IMR-90 (cell line): ENCODE measurements around the gene LGI2. TPM values are rescaled to one million over a fixed set of nuclear protein-coding genes. Genes with fewer than 3 reads are reported as not detected.

Experiments used
- ATAC-seq: fragments of 200-7000 bp; cut with Tn5 transposase; 2 replicates; pipeline ENCODE4 v1.9.1; 2020; ENCODE audit warnings: low read depth, mild to moderate bottlenecking, moderate library complexity
- BruUV-seq: library from RNA; stranded (reverse); fragments of 400-500 nt; replicated peaks from 2 replicates; lab custom pipeline; 2021; lab: Mats Ljungman, UMichigan
- CTCF ChIA-PET: fragments of 300-600 bp; formaldehyde crosslinking; extraction: SDS; loops from one replicate; lab custom pipeline; 2021; ENCODE audit warnings: antibody characterized with exemption; lab: Yijun Ruan, JAX
- POLR2A ChIA-PET: fragments of 300-600 bp; sonication (Branson Sonifier 250); formaldehyde crosslinking; loops from one replicate; lab custom pipeline; 2022; ENCODE audit warnings: antibody characterized with exemption; ENCODE audit not compliant: unreplicated experiment; lab: Charles Lee
- DNase-seq: peaks from one replicate; pipeline ENCODE4 v3.0.0; 2013
- H2AFZ ChIP-seq: replicated peaks from 2 replicates; pipeline ENCODE3; 2013; ENCODE audit warnings: low read length, mild to moderate bottlenecking; ENCODE audit not compliant: poor library complexity
- H2AK5ac ChIP-seq: 2 replicates; pipeline ENCODE4 v1.6.1; 2013; ENCODE audit warnings: low read depth, low read length, inconsistent platforms
- H2AK9ac ChIP-seq: replicated peaks from 2 replicates; pipeline ENCODE3; 2013; ENCODE audit warnings: mild to moderate bottlenecking, low read depth, low read length, moderate library complexity; ENCODE audit not compliant: poor library complexity
- H2BK120ac ChIP-seq: 2 replicates; pipeline ENCODE4 v1.6.1; 2013; ENCODE audit warnings: low read depth, low read length, inconsistent platforms
- H2BK15ac ChIP-seq: 3 replicates; pipeline ENCODE4 v1.6.1; 2013; ENCODE audit warnings: low read depth, low read length, inconsistent platforms
- H2BK20ac ChIP-seq: 2 replicates; pipeline ENCODE4 v1.6.1; 2013; ENCODE audit warnings: low read depth, mild to moderate bottlenecking, inconsistent platforms, low read length, moderate library complexity
- H2BK5ac ChIP-seq: 2 replicates; pipeline ENCODE4 v1.6.1; 2013; ENCODE audit warnings: mild to moderate bottlenecking, low read depth, low read length, inconsistent platforms; ENCODE audit not compliant: poor library complexity, severe bottlenecking
- H3K14ac ChIP-seq: replicated peaks from 2 replicates; pipeline ENCODE4 v1.6.1; 2013; ENCODE audit warnings: low read depth, low read length, inconsistent platforms
- H3K18ac ChIP-seq: 2 replicates; pipeline ENCODE4 v1.6.1; 2013; ENCODE audit warnings: low read depth, low read length, control low read depth
- H3K23ac ChIP-seq: 2 replicates; pipeline ENCODE4 v1.6.1; 2013; ENCODE audit warnings: low read depth, low read length, inconsistent platforms
- H3K27ac ChIP-seq: 2 replicates; pipeline ENCODE4 v1.5.1; 2013; ENCODE audit warnings: mild to moderate bottlenecking, control low read depth, low read length; ENCODE audit not compliant: insufficient read depth
- H3K27me3 ChIP-seq: 2 replicates; pipeline ENCODE4 v1.6.1; 2013; ENCODE audit warnings: low read length; ENCODE audit not compliant: control insufficient read depth, insufficient read depth
- H3K36me3 ChIP-seq: 2 replicates; pipeline ENCODE4 v1.6.1; 2013; ENCODE audit warnings: low read length, mixed read lengths; ENCODE audit not compliant: control insufficient read depth, insufficient read depth
- H3K4ac ChIP-seq: 2 replicates; pipeline ENCODE4 v1.6.1; 2013; ENCODE audit warnings: low read depth, low read length, inconsistent platforms
- H3K4me1 ChIP-seq: 2 replicates; pipeline ENCODE4 v1.6.1; 2013; ENCODE audit warnings: low read length, mixed read lengths; ENCODE audit not compliant: control insufficient read depth, insufficient read depth
- H3K4me2 ChIP-seq: 2 replicates; pipeline ENCODE4 v1.6.1; 2013; ENCODE audit warnings: low read depth, mild to moderate bottlenecking, control low read depth, low read length, moderate library complexity
- H3K4me3 ChIP-seq: 2 replicates; pipeline ENCODE4 v1.5.1; 2013; ENCODE audit warnings: low read depth, mild to moderate bottlenecking, control low read depth, low read length, moderate library complexity; ENCODE audit not compliant: insufficient read depth
- H3K56ac ChIP-seq: 2 replicates; pipeline ENCODE4 v1.6.1; 2013; ENCODE audit warnings: low read length, inconsistent platforms; ENCODE audit not compliant: insufficient read depth; ENCODE audit errors: extremely low read depth
- H3K79me1 ChIP-seq, 2 experiments: 2 replicates each; pipeline ENCODE4 v1.6.1; 2013; ENCODE audit warnings: low read length in 2 of 2, inconsistent platforms in 1 of 2, low read depth in 1 of 2
- H3K9ac ChIP-seq: 2 replicates; pipeline ENCODE4 v1.6.1; 2013; ENCODE audit warnings: low read depth, low read length, control low read depth
- H3K9me1 ChIP-seq: 2 replicates; pipeline ENCODE4 v1.6.1; 2013; ENCODE audit warnings: low read length, inconsistent platforms; ENCODE audit not compliant: insufficient read depth
- H3K9me3 ChIP-seq: 2 replicates; pipeline ENCODE4 v1.6.1; 2013; ENCODE audit warnings: low read length; ENCODE audit not compliant: control insufficient read depth, insufficient read depth
- H4K20me1 ChIP-seq: 2 replicates; pipeline ENCODE4 v1.6.1; 2013; ENCODE audit warnings: low read length, inconsistent platforms; ENCODE audit not compliant: insufficient read depth
- H4K5ac ChIP-seq: 2 replicates; pipeline ENCODE4 v1.6.1; 2013; ENCODE audit warnings: mild to moderate bottlenecking, low read depth, low read length, control low read depth
- H4K8ac ChIP-seq, 2 experiments: 2 replicates each; pipeline ENCODE4 v1.6.1; 2013; ENCODE audit warnings: low read depth in 2 of 2, low read length in 2 of 2, control low read depth in 1 of 2, inconsistent platforms in 1 of 2
- H4K91ac ChIP-seq: 2 replicates; pipeline ENCODE4 v1.6.1; 2013; ENCODE audit warnings: low read depth, low read length, inconsistent platforms; ENCODE audit not compliant: insufficient read depth
- BHLHE40 ChIP-seq: fragments of 150-350 bp; IDR thresholded peaks from 2 replicates; pipeline ENCODE4 v1.6.1; 2016; ENCODE audit warnings: mild to moderate bottlenecking, low read depth, low read length
- CEBPB ChIP-seq: IDR thresholded peaks from 2 replicates; pipeline ENCODE4 v1.6.1; 2012; ENCODE audit warnings: low read depth, low read length, improper control_type of control experiment
- CHD1 ChIP-seq: IDR thresholded peaks from 2 replicates; pipeline ENCODE4 v1.6.1; 2012; ENCODE audit warnings: low read depth, low read length, improper control_type of control experiment
- ELK1 ChIP-seq: fragments of 150-350 bp; IDR thresholded peaks from 2 replicates; pipeline ENCODE4 v1.6.1; 2016; ENCODE audit warnings: low read depth, mild to moderate bottlenecking, low read length, moderate library complexity, borderline replicate concordance
- FOS ChIP-seq: fragments of 150-350 bp; IDR thresholded peaks from 2 replicates; pipeline ENCODE4 v1.6.1; 2016; ENCODE audit warnings: low read depth, low read length
- MAFK ChIP-seq: IDR thresholded peaks from 2 replicates; pipeline ENCODE4 v1.6.1; 2012; ENCODE audit warnings: low read depth, low read length, improper control_type of control experiment
- NFE2L2 ChIP-seq: fragments of 150-350 bp; IDR thresholded peaks from 2 replicates; pipeline ENCODE4 v1.6.1; 2016; ENCODE audit warnings: low read depth, mild to moderate bottlenecking, low read length
- RAD21 ChIP-seq: IDR thresholded peaks from 2 replicates; pipeline ENCODE4 v1.6.1; 2012; ENCODE audit warnings: low read length, improper control_type of control experiment
- RCOR1 ChIP-seq: IDR thresholded peaks from 2 replicates; pipeline ENCODE4 v1.6.1; 2012; ENCODE audit warnings: mild to moderate bottlenecking, low read length, improper control_type of control experiment; ENCODE audit not compliant: insufficient replicate concordance
- RFX5 ChIP-seq: IDR thresholded peaks from 2 replicates; pipeline ENCODE4 v1.8.0; 2012; ENCODE audit warnings: low read depth, mild to moderate bottlenecking, low read length, moderate library complexity
- WGBS, 2 experiments: methylation state at CpG; one replicate each; pipeline versions ENCODE4 v1.1.5 to v1.1.7; 2013; ENCODE audit warnings: missing lambda C conversion rate in 2 of 2; ENCODE audit not compliant: insufficient read length in 1 of 2; ENCODE audit errors: extremely low coverage in 2 of 2; 5-methylcytosine and 5-hydroxymethylcytosine counted together
- dilution Hi-C: fragments of 300-500 bp; cut with HindIII; formaldehyde crosslinking; loops from one replicate; pipeline ENCODE4 v1.14.3; 2018; ENCODE audit warnings: low sequenced_read_pairs; ENCODE audit not compliant: unreplicated experiment
- in situ Hi-C: fragments of 300-500 bp; cut with MboI; formaldehyde crosslinking; loops from 3 replicates; pipeline ENCODE4 v1.14.3; 2019; ENCODE audit warnings: low sequenced_read_pairs, inconsistent platforms, mixed read lengths
- intact Hi-C: fragments of 100-400 bp; cut with micrococcal nuclease; formaldehyde crosslinking; loops from 2 replicates; pipeline ENCODE4 v1.10.0; 2022
- polyA plus RNA-seq, 3 experiments: library from polyadenylated mRNA; depleted of rRNA; stranded (reverse); fragments of >200 nt; gene quantifications; 2 replicates each; pipeline ENCODE4 v1.2.3, GENCODE V29; 2012; ENCODE audit warnings: low replicate concordance in 1 of 3
- total RNA-seq: library from RNA; depleted of rRNA; stranded (reverse); fragments of >200 nt; gene quantifications from 2 replicates; pipeline ENCODE4 v1.2.3, GENCODE V29; 2012

Gene LGI2
- total and polyA plus RNA-seq, 2 of the 4 experiments (the other 2 are of a cell fraction) = not detected

- no CpG with 5 or more reads among the region's 3 CpGs for WGBS, 2 experiments
- no peak overlapping the region for H3K4ac ChIP-seq
- no peak overlapping the region for H4K8ac ChIP-seq
- no peaks in the 10 kb centered on the region for H3K79me1 ChIP-seq
- H4K91ac ChIP-seq = no peak overlapping the region
- in situ Hi-C loops = no loop called here
- no TSS peak for BruUV-seq
- H3K23ac ChIP-seq = no peak overlapping the region
- no peaks in the 10 kb centered on the region for H3K9me1 ChIP-seq
- H2BK20ac ChIP-seq = no peak overlapping the region
- no peak overlapping the region for H2AFZ ChIP-seq
- no peak overlapping the region for H2AK5ac ChIP-seq
- no peak overlapping the region for H3K14ac ChIP-seq
- no peak overlapping the region for H3K4me2 ChIP-seq
- H2BK15ac ChIP-seq = no peak overlapping the region
- no peaks in the 10 kb centered on the region for H3K4me1 ChIP-seq
- TF ChIP-seq RAD21 = no peak
- no peak for TF ChIP-seq RCOR1
- TF ChIP-seq NFE2L2 = no peak
- no peak for TF ChIP-seq ELK1
- no peak for TF ChIP-seq MAFK
- TF ChIP-seq FOS = no peak
- TF ChIP-seq CEBPB = no peak
- TF ChIP-seq CHD1 = no peak
- no peak for TF ChIP-seq BHLHE40
- no peak for TF ChIP-seq RFX5
- no peak overlapping the region for H2AK9ac ChIP-seq
- no peak overlapping the region for H2BK120ac ChIP-seq
- H4K5ac ChIP-seq = no peak overlapping the region
- ChIA-PET POLR2A (no interaction called here), CTCF (no interaction called here)
- intact Hi-C loops = no loop called here
- dilution Hi-C loops = no loop called here
- H3K9me3 ChIP-seq = no peaks in the 10 kb centered on the region
- no peak overlapping the region for H3K18ac ChIP-seq
- peaks cover 33% of the 10 kb centered on the region for H3K27me3 ChIP-seq
- H3K56ac ChIP-seq = no peak overlapping the region
- no peak for ATAC-seq
- no peak for DNase-seq
- no peak overlapping the region for H3K9ac ChIP-seq
- no peak overlapping the region for H2BK5ac ChIP-seq
- no peak overlapping the region for H3K27ac ChIP-seq
- no peaks in the 10 kb centered on the region for H4K20me1 ChIP-seq
- no peaks in the 10 kb centered on the region for H3K36me3 ChIP-seq
- H3K4me3 ChIP-seq = no peak overlapping the region
Observed at GRCh38 chr4:25076625-25077398, 46.1 kb upstream of the LGI2 start.
